DMS153 treated with DMSO at 0.1 percent for 48 hours (cell line): ENCODE measurements around the gene PNPLA1.
A peak's percentile ranks its signal among the peaks of the same experiment; 100 is the strongest.
"Not testable (repeated sequence)": the region's sequence is repeated elsewhere in the genome, so short reads cannot be mapped to it uniquely, and the experiment has no call there.

Experiments
- DNase-seq: peaks from one replicate; lab custom pipeline; 2025; ENCODE audit not compliant: unreplicated experiment; lab: John Stamatoyannopoulos, UW

PNPLA1 gene

DNA sequence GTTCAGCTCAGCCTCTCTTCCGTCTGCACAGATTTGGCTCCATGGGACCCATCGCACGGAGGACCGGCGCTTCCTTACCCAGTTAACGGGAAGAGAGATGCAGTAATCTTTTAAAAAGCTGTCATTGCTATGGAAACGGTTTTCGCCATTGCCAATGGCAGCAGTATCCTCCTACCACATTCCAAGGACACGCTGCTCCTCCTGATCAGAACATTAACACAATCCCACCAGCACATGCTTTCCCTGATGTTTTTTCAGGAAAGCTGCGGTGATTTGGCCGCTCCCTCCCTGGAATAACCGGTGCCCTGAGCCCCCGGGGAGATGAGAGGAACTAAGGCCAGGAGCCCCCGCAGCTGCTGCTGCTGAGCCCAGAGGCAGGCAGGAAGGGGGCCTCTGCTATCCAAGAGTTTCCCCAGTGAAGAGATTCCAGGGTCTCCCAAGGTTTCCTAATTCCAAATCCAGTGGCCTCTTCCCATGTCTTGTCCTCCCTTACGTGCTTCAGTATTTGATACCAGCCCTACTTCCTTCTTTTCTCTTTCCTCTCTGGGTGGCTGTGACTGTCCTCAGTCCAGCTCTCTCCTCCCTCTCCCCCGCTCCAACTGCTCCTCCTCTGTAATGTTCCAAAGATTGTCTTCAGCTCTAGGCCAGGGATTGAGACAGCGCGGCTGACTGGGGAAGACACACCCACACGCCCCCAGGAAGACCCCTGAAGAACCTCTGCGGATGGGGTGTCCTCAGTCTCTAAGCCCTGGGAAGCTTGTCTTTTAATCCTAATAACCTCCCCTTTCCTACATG lies 64.3 kb downstream of the PNPLA1 start:
- no peak for DNase-seq

DNA sequence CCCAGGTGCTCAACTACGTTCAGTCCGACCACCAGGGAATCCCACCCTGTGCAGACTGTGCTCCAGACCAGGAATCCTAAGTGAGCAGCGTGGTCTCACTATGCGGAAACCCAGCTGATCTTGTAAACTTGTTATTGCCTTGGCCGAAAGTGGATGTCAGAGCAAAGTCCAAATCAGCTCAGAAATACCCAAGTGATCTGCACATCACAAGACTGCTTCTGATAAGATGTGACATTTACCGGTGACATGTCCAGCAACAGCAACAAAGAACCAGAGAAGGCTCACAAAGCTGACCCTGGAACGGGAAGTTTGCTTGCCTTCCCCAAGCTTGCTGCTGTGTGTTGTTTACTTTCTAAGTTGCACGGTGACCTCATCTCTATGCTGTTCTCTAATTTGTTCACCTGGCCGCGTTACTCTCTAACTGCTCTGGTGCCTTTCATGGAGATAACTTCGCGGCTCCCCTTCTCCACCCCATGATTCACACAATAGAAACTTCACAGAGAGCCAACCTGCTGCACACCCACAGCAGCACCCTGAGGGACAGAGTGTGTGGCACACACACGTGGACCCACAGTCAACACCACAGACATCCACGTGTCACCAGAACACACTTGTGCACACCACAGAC lies 65.1 kb downstream of the PNPLA1 start:
- DNase-seq: no peak

DNA sequence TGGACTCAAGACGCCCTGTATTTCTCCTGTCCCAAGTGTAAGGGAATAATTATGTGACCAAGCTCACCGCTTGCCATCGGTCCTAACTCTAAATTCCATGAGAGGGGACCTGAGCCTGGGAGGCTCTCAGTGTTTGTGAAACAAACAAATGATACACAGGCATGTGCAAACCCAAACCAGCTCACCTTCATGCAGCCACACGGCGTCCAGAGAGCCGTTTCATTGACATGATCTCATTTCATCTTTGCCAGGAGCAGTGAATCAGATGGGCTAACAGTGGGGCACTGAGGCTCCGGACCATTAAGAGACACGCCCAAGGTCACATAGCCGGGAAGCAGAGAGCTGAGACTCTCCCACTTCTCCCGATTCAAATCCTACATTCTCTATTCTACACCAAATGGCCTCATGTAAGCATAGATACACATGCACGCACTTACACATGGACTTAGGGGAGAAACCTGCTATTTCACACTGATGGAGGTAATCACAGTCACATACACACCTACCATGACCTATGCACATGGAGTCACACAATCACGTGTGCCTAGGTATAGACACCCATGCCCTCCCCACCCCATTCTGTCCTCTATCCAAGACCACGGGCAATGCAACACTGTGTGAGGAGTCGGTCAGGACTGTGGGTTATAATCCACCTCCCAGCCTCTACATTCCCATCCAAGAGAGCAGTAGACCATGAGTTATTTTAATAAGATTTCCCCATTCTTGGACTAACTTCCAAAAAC lies 65.8 kb downstream of the PNPLA1 start:
- no peak for DNase-seq

DNA sequence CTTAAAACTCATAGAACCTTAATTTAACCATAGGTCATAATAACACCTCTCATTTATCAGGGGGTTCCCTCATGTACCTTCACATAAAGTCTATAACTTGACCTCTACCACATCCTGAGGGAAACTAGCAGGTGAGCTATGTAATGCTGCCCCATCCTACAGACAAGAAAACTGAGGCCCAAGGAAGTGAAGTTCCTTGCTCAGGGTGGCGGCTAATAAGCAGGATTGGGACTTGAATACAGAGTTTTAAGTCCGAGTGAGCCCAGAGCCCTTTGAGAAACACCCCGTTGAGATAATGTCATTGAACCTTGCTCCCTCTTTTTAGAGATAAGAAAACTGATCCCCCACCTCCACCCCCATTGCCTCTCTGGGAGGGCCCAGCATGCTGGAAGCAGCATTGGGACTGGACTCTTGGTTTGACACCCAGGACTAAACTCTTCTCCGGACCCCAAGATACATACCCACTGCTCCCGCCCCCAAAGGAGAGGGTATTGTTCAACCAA lies 66.4 kb downstream of the PNPLA1 start:
- no peak for DNase-seq

DNA sequence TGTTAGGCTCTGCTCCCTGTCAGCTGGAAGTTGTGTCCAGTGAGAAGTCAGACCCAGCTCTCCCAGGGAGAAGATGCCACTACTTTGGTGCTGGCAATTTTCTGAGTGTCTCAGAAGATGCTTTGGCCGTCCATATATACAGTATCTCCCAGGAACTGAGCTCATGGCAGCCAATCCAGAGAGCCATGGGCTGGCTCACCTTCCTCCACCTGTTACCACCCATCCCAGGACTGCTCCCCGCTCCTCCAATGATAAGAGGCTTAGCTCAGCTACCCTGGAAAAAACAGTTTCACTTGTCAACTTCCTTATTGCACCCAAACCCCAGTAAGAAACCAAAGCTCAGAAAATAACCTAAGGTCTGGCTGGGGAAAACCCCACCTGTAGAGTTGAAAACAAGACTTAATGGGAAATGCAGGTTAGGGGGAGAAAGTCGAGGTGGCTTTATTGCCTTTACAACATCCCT lies 67.0 kb downstream of the PNPLA1 start, which contains the start of gene BNIP5:
Gene BNIP5, minus strand, starts transcription at position 110 of the 463 bp plus-strand sequence. CDS start 6,198 bp downstream, outside the sequence.
- no peak for DNase-seq

DNA sequence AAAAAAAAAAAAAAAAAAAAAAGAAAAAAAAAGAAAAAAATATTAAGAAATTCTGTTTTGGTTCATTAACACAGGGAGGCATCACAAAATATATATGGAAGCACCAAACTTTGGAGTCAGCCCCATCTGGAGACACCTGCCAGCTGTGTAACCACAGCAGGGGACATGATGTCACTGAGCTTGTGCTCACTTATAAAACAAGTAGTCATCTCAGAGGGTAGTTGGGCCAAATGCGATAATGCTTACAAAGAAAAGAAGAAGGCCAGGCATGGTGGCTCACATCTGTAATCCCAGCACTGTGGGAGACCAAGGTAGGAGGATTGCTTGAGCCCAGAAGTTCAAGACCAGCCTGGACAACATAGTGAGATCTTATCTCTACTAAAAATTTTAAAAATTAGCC lies 68.0 kb downstream of the PNPLA1 start:
- DNase-seq: no peak

DNA sequence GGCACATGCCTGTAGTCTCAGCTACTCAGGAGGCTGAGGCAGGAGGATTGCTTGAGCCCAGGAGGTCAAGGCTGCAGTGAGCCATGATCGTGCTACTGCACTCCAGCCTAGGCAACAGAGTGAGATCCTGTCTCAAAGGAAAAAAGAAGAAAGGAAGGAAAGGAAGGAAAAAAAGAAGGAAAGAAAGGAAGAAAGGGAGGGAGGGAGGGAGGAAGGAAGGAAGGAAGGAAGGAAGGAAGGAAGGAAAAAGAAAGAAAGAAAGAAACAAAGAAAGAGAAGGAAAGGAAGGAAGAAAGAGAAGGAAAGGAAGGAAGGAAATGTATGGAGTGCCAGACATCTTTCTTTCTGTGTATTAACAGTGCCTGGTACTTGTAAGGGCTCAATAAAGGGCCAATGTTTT lies 68.4 kb downstream of the PNPLA1 start:
- not testable (repeated sequence) for DNase-seq

DNA sequence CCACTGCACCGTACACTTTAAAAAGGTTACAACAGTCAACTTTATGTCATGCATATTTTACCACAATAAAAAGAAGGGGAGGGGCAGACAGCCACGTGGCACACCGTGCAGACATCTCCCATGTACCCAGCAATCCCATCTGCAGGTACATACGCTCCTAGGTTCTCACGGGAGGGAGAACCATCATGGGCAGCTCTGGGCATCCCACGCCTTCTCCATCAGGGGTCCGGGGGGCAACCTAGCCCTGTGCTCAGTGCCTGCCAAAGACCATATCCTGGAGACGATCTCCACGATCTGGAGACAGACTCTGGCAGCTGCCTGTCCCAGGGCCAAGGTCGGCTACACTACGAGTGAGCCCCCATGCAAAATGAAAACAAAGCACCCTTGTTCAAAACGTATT lies 69.3 kb downstream of the PNPLA1 start:
- no peak for DNase-seq

DNA sequence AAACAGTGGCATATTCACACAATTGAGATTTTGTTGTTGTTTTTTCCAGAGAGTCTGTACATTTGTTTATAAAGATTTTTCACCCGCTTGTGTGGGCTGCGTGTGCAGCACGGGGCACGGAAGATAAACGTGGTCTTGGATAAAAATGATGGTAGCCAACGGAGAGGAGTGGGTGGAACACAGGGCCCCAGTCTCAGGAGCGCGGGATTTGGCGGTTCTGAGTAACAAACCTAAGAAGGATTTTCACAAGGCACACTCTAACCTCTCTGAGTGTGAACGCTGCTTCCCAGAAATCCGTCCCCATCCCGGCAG lies 70.4 kb downstream of the PNPLA1 start:
- DNase-seq: no peak

DNA sequence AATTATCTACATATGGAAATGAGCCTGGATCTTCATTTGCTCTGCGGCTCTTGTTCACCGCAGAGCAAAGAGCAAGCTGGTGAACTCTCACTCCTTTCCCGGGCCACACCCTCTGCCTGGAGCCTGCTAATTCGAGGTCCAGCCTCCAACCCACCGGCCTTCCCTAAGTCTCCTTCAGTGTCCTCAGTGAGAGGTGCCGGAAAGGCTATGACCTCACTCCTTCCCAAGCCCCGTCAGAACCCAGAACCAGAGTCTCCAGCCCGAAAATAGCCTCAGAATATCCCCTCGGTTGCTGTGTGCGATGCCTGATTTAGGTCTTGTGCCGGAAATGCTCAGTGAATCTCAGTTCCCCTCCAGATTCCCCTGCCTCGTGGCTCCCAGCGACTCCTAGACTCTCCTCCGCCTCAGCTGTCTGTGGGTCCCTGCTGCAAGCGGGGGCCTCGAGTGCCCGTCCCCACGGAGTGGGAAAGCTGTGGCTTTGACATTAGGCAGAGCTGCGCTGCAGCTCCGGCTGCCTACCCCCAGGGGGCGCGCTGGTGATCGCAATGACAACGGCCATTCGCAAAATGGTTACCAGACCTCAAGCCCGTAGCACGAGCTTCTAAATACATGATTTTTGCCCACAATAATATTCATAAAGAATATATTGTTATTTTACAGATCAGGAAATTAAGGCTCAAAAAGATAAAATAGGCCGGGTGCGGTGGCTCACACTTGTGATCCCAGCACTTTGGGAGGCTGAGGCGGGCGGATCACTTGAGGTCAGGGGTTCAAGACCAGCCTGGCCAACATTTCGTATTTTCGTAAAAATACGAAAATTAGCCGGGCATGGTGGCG lies 71.0 kb downstream of the PNPLA1 start:
- peak; percentile 4 for DNase-seq

DNA sequence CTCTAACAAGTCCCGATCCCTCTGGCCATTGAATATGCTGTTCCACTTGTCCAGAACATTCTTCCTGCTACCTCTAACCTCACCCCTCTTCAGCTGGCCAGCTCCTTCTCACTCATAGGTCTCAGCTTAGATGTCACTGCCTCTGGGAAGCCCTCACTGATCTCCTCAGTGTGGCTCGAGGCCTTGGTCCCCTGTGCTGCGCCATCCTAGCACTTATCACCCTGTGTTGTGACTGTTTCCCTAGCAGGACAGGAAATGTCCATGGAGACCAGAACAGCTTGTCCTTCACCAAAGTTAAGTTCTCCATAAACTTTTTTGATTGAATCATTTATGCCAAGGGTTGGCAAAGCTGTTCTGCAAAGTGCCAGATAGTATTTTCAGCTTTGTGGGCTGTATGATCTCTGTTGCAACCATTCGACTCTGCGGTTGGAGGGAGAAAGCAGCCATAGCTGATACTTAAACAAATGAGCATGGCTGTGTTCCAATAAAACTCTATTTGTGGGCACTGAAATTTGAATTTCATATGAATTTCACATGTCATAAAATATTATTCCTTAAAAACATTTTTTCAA lies 73.3 kb downstream of the PNPLA1 start:
- DNase-seq: no peak

DNA sequence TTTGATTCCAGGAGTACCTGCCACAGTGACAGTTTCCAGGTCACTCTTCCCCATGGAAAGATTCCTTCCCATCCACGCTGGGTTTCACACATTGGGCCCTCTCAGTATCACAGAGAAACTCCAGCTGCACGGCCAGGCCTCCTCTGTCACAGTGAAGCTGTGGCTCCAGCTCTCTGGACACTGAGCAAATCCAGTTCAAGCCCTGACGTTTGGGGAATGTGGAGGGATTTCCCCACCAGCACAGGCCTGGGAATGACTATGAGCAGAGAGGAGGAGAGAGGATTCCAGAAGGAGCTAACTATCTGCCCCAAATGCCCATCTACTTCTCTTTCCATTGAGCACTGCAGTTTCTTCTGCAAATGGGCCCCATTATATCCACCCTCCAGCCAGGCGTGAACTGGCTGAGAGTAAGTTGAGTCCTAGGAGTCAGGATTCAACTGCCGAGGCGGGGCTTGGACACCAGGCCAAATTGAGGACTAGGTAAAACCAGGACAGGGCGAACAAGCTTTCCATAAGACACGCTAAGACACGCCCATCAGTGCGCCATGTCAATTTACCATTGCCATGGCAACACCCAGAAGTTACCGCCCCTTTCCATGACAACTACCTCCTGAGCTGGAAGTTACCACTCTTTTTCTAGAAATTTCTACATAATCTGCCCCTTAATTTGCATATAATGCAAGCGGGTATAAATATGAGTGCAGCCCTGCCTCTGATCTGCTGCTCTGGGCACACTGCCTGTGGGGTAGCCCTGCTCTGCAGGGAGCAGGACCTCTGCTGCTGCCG lies 76.0 kb downstream of the PNPLA1 start:
- no peak for DNase-seq

DNA sequence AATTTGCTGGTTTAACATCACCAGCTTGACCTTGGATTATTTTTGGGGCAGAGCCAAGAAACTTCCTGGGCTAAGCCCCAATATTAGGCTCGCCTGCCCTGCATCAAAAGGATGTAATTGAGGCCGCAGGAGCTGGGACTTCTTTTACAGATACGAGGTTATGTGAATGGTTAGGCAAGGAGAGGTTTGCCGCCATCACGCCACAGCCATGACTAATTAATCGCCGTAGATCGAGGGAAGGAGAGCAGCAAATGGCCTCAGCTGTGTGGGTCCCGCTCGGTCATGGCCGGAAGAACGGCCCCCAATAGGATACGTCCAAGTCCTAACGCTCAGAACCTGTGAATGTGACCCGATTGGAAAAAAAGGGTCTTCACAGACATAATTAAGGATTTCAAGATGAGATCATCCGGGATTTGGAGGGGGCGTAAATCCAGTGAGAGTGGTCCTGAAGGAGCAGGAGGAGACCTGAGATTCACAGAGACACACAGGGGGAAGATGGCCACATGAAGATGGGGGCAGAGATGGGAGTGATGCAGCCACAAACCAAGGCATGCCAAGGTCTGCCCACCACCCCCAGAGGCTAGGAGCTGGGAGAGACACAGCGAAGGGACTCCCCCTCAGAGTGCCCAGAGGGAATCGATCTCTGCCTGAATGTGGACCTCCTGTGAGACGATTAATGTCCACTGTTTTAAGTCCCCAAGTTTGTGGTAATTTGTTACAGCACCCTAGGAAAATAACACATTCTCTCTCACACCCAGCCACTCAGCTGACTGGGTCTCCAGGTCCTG lies 76.8 kb downstream of the PNPLA1 start:
- DNase-seq: no peak

DNA sequence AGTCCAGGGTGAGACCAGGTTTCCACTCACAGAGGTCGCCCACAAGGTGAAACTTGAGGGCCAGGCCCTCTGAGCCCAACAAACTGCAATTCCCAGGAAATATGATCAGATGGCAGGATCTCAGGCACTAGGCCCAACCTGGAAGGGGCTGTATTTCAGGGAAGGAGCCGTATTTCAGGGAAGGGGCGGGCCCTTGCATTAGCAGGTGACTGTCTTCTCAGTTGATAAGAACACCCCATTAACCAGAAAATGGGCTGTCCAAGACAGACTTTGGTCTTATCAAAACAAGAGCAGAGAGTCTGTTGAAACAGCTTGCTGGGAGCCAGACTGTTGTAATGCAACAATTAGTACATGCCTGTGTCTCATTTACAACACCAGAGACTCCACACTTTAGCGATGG lies 77.8 kb downstream of the PNPLA1 start:
- no peak for DNase-seq

DNA sequence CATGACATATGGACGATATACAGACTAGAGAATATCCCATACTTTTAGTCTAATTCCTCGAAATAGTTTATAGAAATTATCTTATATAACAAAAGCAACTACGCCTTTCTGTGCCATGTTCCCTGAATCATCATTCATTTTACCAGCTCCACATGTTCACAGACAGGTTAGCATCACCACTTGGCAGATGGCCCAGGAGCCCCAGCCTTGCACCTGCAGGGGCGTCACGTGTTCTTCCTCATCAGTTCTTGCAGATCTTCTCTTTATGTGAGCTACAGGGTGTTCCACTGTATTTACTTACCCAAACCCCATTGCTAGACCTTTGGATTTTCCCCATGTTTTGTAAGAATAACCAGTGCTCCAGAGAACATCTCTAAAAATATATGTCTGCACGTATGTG lies 79.4 kb downstream of the PNPLA1 start:
- DNase-seq: peak; percentile 51

DNA sequence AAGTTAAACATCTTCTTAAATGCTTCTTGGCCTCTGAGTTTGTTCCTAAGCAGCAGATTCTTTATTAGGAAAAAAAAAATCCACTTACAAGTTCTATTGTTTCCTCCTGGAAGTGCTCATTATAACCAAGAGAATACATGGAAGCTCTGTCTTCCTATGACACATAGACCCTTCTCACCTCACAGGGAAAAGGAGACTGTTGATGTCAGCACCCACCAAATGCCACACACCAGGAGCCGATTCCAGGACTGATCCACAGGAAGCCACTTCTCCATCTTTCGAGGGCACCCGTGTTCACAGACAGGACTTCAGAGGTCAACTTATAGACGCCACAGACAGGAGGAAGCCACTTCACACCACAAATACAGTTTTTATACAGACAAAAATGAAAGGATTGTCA lies 80.2 kb downstream of the PNPLA1 start:
- DNase-seq: no peak

DNA sequence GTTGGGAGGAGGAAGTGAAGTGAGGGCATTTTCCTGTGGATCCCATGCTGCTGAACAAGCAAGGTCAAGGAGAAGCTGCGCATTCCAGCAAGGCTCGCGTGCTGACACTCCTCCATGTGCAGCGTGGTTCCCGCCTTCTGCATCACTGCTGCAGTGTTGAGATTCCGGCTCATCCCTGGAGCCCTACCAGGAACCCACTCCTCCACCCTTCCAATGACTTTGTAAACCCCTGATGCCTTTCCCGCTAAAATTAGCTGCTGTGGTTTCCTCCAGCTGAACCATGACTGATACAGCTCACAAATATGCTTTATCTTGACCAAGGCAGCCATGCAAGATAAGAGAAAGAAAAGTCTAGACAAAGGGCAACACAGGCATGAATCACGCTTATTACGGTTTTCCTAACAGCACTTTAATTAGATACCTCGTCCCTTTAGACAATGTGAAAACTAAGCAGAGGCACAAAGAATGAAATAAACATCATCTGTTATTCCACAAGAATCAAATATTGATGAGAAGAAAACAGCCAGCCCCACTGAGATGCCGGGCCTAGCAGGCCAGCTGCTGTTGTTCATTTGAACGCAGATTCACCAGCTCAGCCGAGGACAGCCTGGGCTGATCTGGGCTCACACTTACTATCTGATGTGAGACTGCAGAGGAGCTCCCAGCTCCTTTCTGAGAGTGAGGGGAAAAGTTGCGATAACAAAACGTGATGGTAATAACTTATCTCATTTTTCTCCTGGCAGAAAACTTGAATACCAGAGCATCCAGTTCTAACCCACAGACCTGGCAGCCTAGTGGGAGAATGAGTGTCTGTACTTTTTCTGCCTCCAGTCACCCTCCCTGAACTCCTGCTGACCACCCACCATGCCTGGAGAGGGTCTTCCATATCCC lies 81.1 kb downstream of the PNPLA1 start:
- DNase-seq: no peak
